GM12891 (cell line): ENCODE results near the gene SLC6A12.

ENCODE experiments used
- POLR2A ChIP-seq: IDR thresholded peaks from 2 replicates; pipeline ENCODE4 v1.6.1; 2011; ENCODE audit warnings: low read depth, low read length, control low read depth
- POLR2AphosphoS5 ChIP-seq: IDR thresholded peaks from 2 replicates; pipeline ENCODE4 v1.6.1; 2011; ENCODE audit warnings: low read depth, low read length, control low read depth
- POU2F2 ChIP-seq: IDR thresholded peaks from 2 replicates; pipeline ENCODE4 v1.6.1; 2011; ENCODE audit warnings: low read depth, mild to moderate bottlenecking, control low read depth, low read length, moderate library complexity
- SPI1 ChIP-seq: IDR thresholded peaks from 2 replicates; pipeline ENCODE4 v1.6.1; 2011; ENCODE audit warnings: low read depth, low read length, control low read depth
- TAF1 ChIP-seq: IDR thresholded peaks from 2 replicates; pipeline ENCODE4 v1.6.1; 2011; ENCODE audit warnings: low read depth, low read length, control low read depth

DNA sequence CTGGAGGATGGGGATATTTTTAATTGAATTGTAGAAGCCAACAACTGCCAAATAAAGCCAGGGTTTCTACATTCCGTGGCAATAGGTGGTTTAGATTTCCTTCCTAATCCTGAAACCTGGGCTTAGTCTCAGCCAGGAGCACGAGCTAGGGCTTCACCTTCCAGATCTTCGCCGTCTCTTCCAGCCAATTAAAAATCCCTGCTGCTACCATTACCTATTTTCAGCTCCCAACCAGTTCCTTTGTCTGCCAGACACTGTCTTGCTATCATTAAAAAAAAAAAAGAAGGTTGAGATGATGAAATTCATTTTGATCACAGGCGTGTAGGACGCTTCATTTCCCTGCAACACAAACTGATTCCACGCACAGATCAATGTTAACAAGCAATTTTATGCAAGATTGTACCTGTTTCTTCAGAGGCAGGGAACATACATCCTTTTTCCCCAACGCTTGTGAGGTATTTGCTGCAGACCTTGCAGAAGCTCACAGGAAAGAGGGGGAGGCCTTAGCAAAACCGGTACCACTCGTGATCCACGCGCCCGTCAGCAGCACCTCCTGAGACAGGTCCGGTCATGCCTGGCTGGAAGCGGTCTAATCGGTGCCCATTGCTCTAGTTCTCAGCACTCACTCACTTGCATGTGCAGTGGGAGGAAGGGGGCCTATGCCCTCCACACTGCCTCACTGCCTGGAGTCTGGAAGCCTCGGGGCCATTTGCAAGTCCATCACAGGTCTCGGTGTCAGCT lies 65.1 kb downstream of the SLC6A12 start:
- no peak for TF ChIP-seq POLR2A
- TF ChIP-seq POU2F2 = no peak
- no peak for TF ChIP-seq SPI1
- no peak for TF ChIP-seq POLR2AphosphoS5
- no peak for TF ChIP-seq TAF1
